IMR-90 (cell line): ENCODE results near the gene CDK14. TPM values are rescaled to one million over a fixed set of nuclear protein-coding genes. Genes with fewer than 3 reads are reported as not detected.

Experiments
- ATAC-seq: fragments of 200-7000 bp; cut with Tn5 transposase; 2 replicates; pipeline ENCODE4 v1.9.1; 2020; ENCODE audit warnings: low read depth, mild to moderate bottlenecking, moderate library complexity
- BruUV-seq: library from RNA; stranded (reverse); fragments of 400-500 nt; replicated peaks from 2 replicates; lab custom pipeline; 2021; lab: Mats Ljungman, UMichigan
- CTCF ChIA-PET: fragments of 300-600 bp; formaldehyde crosslinking; extraction: SDS; loops from one replicate; lab custom pipeline; 2021; ENCODE audit warnings: antibody characterized with exemption; lab: Yijun Ruan, JAX
- POLR2A ChIA-PET: fragments of 300-600 bp; sonication (Branson Sonifier 250); formaldehyde crosslinking; loops from one replicate; lab custom pipeline; 2022; ENCODE audit warnings: antibody characterized with exemption; ENCODE audit not compliant: unreplicated experiment; lab: Charles Lee
- DNase-seq: peaks from one replicate; pipeline ENCODE4 v3.0.0; 2013
- H2AFZ ChIP-seq: replicated peaks from 2 replicates; pipeline ENCODE3; 2013; ENCODE audit warnings: low read length, mild to moderate bottlenecking; ENCODE audit not compliant: poor library complexity
- H2AK5ac ChIP-seq: 2 replicates; pipeline ENCODE4 v1.6.1; 2013; ENCODE audit warnings: low read depth, low read length, inconsistent platforms
- H2AK9ac ChIP-seq: replicated peaks from 2 replicates; pipeline ENCODE3; 2013; ENCODE audit warnings: mild to moderate bottlenecking, low read depth, low read length, moderate library complexity; ENCODE audit not compliant: poor library complexity
- H2BK120ac ChIP-seq: 2 replicates; pipeline ENCODE4 v1.6.1; 2013; ENCODE audit warnings: low read depth, low read length, inconsistent platforms
- H2BK15ac ChIP-seq: 3 replicates; pipeline ENCODE4 v1.6.1; 2013; ENCODE audit warnings: low read depth, low read length, inconsistent platforms
- H2BK20ac ChIP-seq: 2 replicates; pipeline ENCODE4 v1.6.1; 2013; ENCODE audit warnings: low read depth, mild to moderate bottlenecking, inconsistent platforms, low read length, moderate library complexity
- H2BK5ac ChIP-seq: 2 replicates; pipeline ENCODE4 v1.6.1; 2013; ENCODE audit warnings: mild to moderate bottlenecking, low read depth, low read length, inconsistent platforms; ENCODE audit not compliant: poor library complexity, severe bottlenecking
- H3K14ac ChIP-seq: replicated peaks from 2 replicates; pipeline ENCODE4 v1.6.1; 2013; ENCODE audit warnings: low read depth, low read length, inconsistent platforms
- H3K18ac ChIP-seq: 2 replicates; pipeline ENCODE4 v1.6.1; 2013; ENCODE audit warnings: low read depth, low read length, control low read depth
- H3K23ac ChIP-seq: 2 replicates; pipeline ENCODE4 v1.6.1; 2013; ENCODE audit warnings: low read depth, low read length, inconsistent platforms
- H3K27ac ChIP-seq: 2 replicates; pipeline ENCODE4 v1.5.1; 2013; ENCODE audit warnings: mild to moderate bottlenecking, control low read depth, low read length; ENCODE audit not compliant: insufficient read depth
- H3K27me3 ChIP-seq: 2 replicates; pipeline ENCODE4 v1.6.1; 2013; ENCODE audit warnings: low read length; ENCODE audit not compliant: control insufficient read depth, insufficient read depth
- H3K36me3 ChIP-seq: 2 replicates; pipeline ENCODE4 v1.6.1; 2013; ENCODE audit warnings: low read length, mixed read lengths; ENCODE audit not compliant: control insufficient read depth, insufficient read depth
- H3K4ac ChIP-seq: 2 replicates; pipeline ENCODE4 v1.6.1; 2013; ENCODE audit warnings: low read depth, low read length, inconsistent platforms
- H3K4me1 ChIP-seq: 2 replicates; pipeline ENCODE4 v1.6.1; 2013; ENCODE audit warnings: low read length, mixed read lengths; ENCODE audit not compliant: control insufficient read depth, insufficient read depth
- H3K4me2 ChIP-seq: 2 replicates; pipeline ENCODE4 v1.6.1; 2013; ENCODE audit warnings: low read depth, mild to moderate bottlenecking, control low read depth, low read length, moderate library complexity
- H3K4me3 ChIP-seq: 2 replicates; pipeline ENCODE4 v1.5.1; 2013; ENCODE audit warnings: low read depth, mild to moderate bottlenecking, control low read depth, low read length, moderate library complexity; ENCODE audit not compliant: insufficient read depth
- H3K56ac ChIP-seq: 2 replicates; pipeline ENCODE4 v1.6.1; 2013; ENCODE audit warnings: low read length, inconsistent platforms; ENCODE audit not compliant: insufficient read depth; ENCODE audit errors: extremely low read depth
- H3K79me1 ChIP-seq, 2 experiments: 2 replicates each; pipeline ENCODE4 v1.6.1; 2013; ENCODE audit warnings: low read length in 2 of 2, inconsistent platforms in 1 of 2, low read depth in 1 of 2
- H3K9ac ChIP-seq: 2 replicates; pipeline ENCODE4 v1.6.1; 2013; ENCODE audit warnings: low read depth, low read length, control low read depth
- H3K9me1 ChIP-seq: 2 replicates; pipeline ENCODE4 v1.6.1; 2013; ENCODE audit warnings: low read length, inconsistent platforms; ENCODE audit not compliant: insufficient read depth
- H3K9me3 ChIP-seq: 2 replicates; pipeline ENCODE4 v1.6.1; 2013; ENCODE audit warnings: low read length; ENCODE audit not compliant: control insufficient read depth, insufficient read depth
- H4K20me1 ChIP-seq: 2 replicates; pipeline ENCODE4 v1.6.1; 2013; ENCODE audit warnings: low read length, inconsistent platforms; ENCODE audit not compliant: insufficient read depth
- H4K5ac ChIP-seq: 2 replicates; pipeline ENCODE4 v1.6.1; 2013; ENCODE audit warnings: mild to moderate bottlenecking, low read depth, low read length, control low read depth
- H4K8ac ChIP-seq, 2 experiments: 2 replicates each; pipeline ENCODE4 v1.6.1; 2013; ENCODE audit warnings: low read depth in 2 of 2, low read length in 2 of 2, control low read depth in 1 of 2, inconsistent platforms in 1 of 2
- H4K91ac ChIP-seq: 2 replicates; pipeline ENCODE4 v1.6.1; 2013; ENCODE audit warnings: low read depth, low read length, inconsistent platforms; ENCODE audit not compliant: insufficient read depth
- BHLHE40 ChIP-seq: fragments of 150-350 bp; IDR thresholded peaks from 2 replicates; pipeline ENCODE4 v1.6.1; 2016; ENCODE audit warnings: mild to moderate bottlenecking, low read depth, low read length
- CEBPB ChIP-seq: IDR thresholded peaks from 2 replicates; pipeline ENCODE4 v1.6.1; 2012; ENCODE audit warnings: low read depth, low read length, improper control_type of control experiment
- CHD1 ChIP-seq: IDR thresholded peaks from 2 replicates; pipeline ENCODE4 v1.6.1; 2012; ENCODE audit warnings: low read depth, low read length, improper control_type of control experiment
- CTCF ChIP-seq: conservative IDR thresholded peaks from 2 replicates; pipeline ENCODE4 v1.5.1; 2012; ENCODE audit warnings: mild to moderate bottlenecking, low read depth, low read length, improper control_type of control experiment
- ELK1 ChIP-seq: fragments of 150-350 bp; IDR thresholded peaks from 2 replicates; pipeline ENCODE4 v1.6.1; 2016; ENCODE audit warnings: low read depth, mild to moderate bottlenecking, low read length, moderate library complexity, borderline replicate concordance
- FOS ChIP-seq: fragments of 150-350 bp; IDR thresholded peaks from 2 replicates; pipeline ENCODE4 v1.6.1; 2016; ENCODE audit warnings: low read depth, low read length
- MAFK ChIP-seq: IDR thresholded peaks from 2 replicates; pipeline ENCODE4 v1.6.1; 2012; ENCODE audit warnings: low read depth, low read length, improper control_type of control experiment
- MAZ ChIP-seq: IDR thresholded peaks from 2 replicates; pipeline ENCODE4 v1.6.1; 2012; ENCODE audit warnings: low read depth, mild to moderate bottlenecking, low read length, improper control_type of control experiment, moderate library complexity, borderline replicate concordance
- MXI1 ChIP-seq: IDR thresholded peaks from 2 replicates; pipeline ENCODE4 v1.6.1; 2012; ENCODE audit warnings: low read depth, mild to moderate bottlenecking, low read length, moderate library complexity, borderline replicate concordance
- NFE2L2 ChIP-seq: fragments of 150-350 bp; IDR thresholded peaks from 2 replicates; pipeline ENCODE4 v1.6.1; 2016; ENCODE audit warnings: low read depth, mild to moderate bottlenecking, low read length
- POLR2A ChIP-seq: IDR thresholded peaks from 2 replicates; pipeline ENCODE4 v1.6.1; 2012; ENCODE audit warnings: mild to moderate bottlenecking, low read depth, low read length
- RAD21 ChIP-seq: IDR thresholded peaks from 2 replicates; pipeline ENCODE4 v1.6.1; 2012; ENCODE audit warnings: low read length, improper control_type of control experiment
- RCOR1 ChIP-seq: IDR thresholded peaks from 2 replicates; pipeline ENCODE4 v1.6.1; 2012; ENCODE audit warnings: mild to moderate bottlenecking, low read length, improper control_type of control experiment; ENCODE audit not compliant: insufficient replicate concordance
- RFX5 ChIP-seq: IDR thresholded peaks from 2 replicates; pipeline ENCODE4 v1.8.0; 2012; ENCODE audit warnings: low read depth, mild to moderate bottlenecking, low read length, moderate library complexity
- SMC3 ChIP-seq: fragments of 150-350 bp; IDR thresholded peaks from 2 replicates; pipeline ENCODE4 v1.6.1; 2016; ENCODE audit warnings: low read depth, mild to moderate bottlenecking, antibody characterized with exemption, low read length, moderate library complexity
- WGBS, 2 experiments: methylation state at CpG; one replicate each; pipeline versions ENCODE4 v1.1.5 to v1.1.7; 2013; ENCODE audit warnings: missing lambda C conversion rate in 2 of 2; ENCODE audit not compliant: insufficient read length in 1 of 2; ENCODE audit errors: extremely low coverage in 2 of 2; 5-methylcytosine and 5-hydroxymethylcytosine counted together
- dilution Hi-C: fragments of 300-500 bp; cut with HindIII; formaldehyde crosslinking; loops from one replicate; pipeline ENCODE4 v1.14.3; 2018; ENCODE audit warnings: low sequenced_read_pairs; ENCODE audit not compliant: unreplicated experiment
- in situ Hi-C: fragments of 300-500 bp; cut with MboI; formaldehyde crosslinking; loops from 3 replicates; pipeline ENCODE4 v1.14.3; 2019; ENCODE audit warnings: low sequenced_read_pairs, inconsistent platforms, mixed read lengths
- intact Hi-C: fragments of 100-400 bp; cut with micrococcal nuclease; formaldehyde crosslinking; loops from 2 replicates; pipeline ENCODE4 v1.10.0; 2022
- polyA plus RNA-seq, 3 experiments: library from polyadenylated mRNA; depleted of rRNA; stranded (reverse); fragments of >200 nt; gene quantifications; 2 replicates each; pipeline ENCODE4 v1.2.3, GENCODE V29; 2012; ENCODE audit warnings: low replicate concordance in 1 of 3
- total RNA-seq: library from RNA; depleted of rRNA; stranded (reverse); fragments of >200 nt; gene quantifications from 2 replicates; pipeline ENCODE4 v1.2.3, GENCODE V29; 2012
- TF ChIP-seq, protein P1 (sequence below): fragments of 150-350 bp; IDR thresholded peaks from 2 replicates; pipeline ENCODE4 v1.6.1; 2017; ENCODE audit warnings: mild to moderate bottlenecking, antibody characterized with exemption, low read length, low read depth

The CDK14 gene
- total and polyA plus RNA-seq, 2 of the 4 experiments (the other 2 are of a cell fraction): 10.1 to 29.6 TPM

- Histone ChIP-seq H2BK15ac (no peak overlapping the region), H3K9me1 (no peaks in the 10 kb centered on the region; the same call in 1 of the 2 replicates), H3K18ac (no peak overlapping the region), H3K56ac (no peak overlapping the region), H4K5ac (no peak overlapping the region), H3K4me2 (no peak overlapping the region), H2BK5ac (no peak overlapping the region), H3K4me1 (no peaks in the 10 kb centered on the region), H3K4me3 (no peak overlapping the region), H3K14ac (no peak overlapping the region), H4K8ac (no peak overlapping the region), H3K27me3 (no peaks in the 10 kb centered on the region), H2AK9ac (no peak overlapping the region), H3K4ac (no peak overlapping the region), H2BK20ac (no peak overlapping the region), H3K27ac (no peak overlapping the region), H2AFZ (no peak overlapping the region), H3K23ac (no peak overlapping the region), H3K9me3 (no peaks in the 10 kb centered on the region), H2AK5ac (no peak overlapping the region), H3K79me1 (peaks cover 9 to 12% of the 10 kb centered on the region in 2 experiments; a peak in 3 of 4 replicates), H2BK120ac (no peak overlapping the region), H3K36me3 (no peaks in the 10 kb centered on the region), H3K9ac (no peak overlapping the region), H4K91ac (no peak overlapping the region), H4K20me1 (no peaks in the 10 kb centered on the region)
- no peak for TF ChIP-seq MXI1
- no peak for TF ChIP-seq SMC3
- no peak for TF ChIP-seq BHLHE40
- no peak for TF ChIP-seq FOS
- TF ChIP-seq NFE2L2: no peak
- no peak for TF ChIP-seq CHD1
- TF ChIP-seq RAD21: no peak
- TF ChIP-seq RFX5: no peak
- no peak for TF ChIP-seq MAZ
- no peak for TF ChIP-seq ELK1
- no peak for TF ChIP-seq POLR2A
- TF ChIP-seq CTCF: no peak
- no peak for TF ChIP-seq MAFK
- TF ChIP-seq CEBPB: no peak
- TF ChIP-seq, protein P1, sequence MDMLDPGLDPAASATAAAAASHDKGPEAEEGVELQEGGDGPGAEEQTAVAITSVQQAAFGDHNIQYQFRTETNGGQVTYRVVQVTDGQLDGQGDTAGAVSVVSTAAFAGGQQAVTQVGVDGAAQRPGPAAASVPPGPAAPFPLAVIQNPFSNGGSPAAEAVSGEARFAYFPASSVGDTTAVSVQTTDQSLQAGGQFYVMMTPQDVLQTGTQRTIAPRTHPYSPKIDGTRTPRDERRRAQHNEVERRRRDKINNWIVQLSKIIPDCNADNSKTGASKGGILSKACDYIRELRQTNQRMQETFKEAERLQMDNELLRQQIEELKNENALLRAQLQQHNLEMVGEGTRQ: no peak
- TF ChIP-seq RCOR1: no peak
- ChIA-PET CTCF (no interaction called here), POLR2A (no interaction called here)
- intact Hi-C loops (no loop called here), dilution Hi-C loops (no loop called here), in situ Hi-C loops (no loop called here)
- no CpG with 5 or more reads among the region's 1 CpG for WGBS, 2 experiments
- no TSS peak for BruUV-seq
- DNase-seq (no peak), ATAC-seq (no peak)
These were observed 222.2 kb downstream of the CDK14 start for GRCh38 chr7:90818341-90818740.
